Endometrial microvascular endothelial cells (primary cell): Measurements from ENCODE around the gene SKIL. TPM values are rescaled to one million over a fixed set of nuclear protein-coding genes. Genes with fewer than 3 reads are reported as not detected.

Experiments used
- in situ Hi-C: cut with HindIII; loops from 2 replicates; pipeline ENCODE4 v1.10.0; 2017; ENCODE audit warnings: low sequenced_read_pairs, low pct_unique_long_range_greater_than_20kb; ENCODE audit errors: inconsistent ontology term
- total RNA-seq: library from RNA; depleted of rRNA; stranded (reverse); fragments of >200 nt; gene quantifications from one replicate; pipeline ENCODE4 v1.2.3, GENCODE V29; 2015; ENCODE audit errors: inconsistent ontology term

SKIL gene
- total RNA-seq, 1 donor from 2014 or later, result 18.7 TPM

- in situ Hi-C loops, result no loop called here
Measured at GRCh38 chr3:170425491-170426239, 68.2 kb downstream of the SKIL start.

DNA sequence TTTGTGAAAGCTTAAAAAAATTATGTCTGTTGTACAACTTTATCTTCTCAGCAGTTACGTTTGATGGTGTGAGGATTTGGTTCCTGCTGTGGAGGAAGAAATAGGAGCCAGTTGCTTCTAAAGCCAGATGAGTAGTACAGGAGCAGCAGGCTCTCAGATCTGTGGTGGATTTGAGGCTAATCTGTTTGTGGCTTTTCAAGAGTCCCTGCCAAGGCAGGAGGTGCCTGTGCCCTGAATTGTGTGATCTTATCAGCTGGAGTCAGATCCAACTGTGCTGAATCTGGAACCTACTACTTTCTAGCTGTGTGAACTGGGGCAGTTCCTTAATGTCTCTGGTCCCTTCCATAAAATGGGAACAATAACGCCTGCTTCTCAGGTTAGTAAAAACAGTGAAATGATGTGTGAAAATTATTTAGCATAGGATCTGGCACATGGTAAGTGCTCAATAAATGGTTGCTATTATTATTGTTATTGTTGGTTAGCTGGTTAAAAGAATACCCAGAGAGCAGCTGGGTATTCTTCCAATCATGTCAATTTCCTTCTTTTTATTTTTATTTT lies 68.8 kb downstream of the SKIL start:
- in situ Hi-C loops, result no loop called here

GRCh38 chr3:170428095-170428494 lies 70.6 kb downstream of the SKIL start:
- in situ Hi-C loops, result no loop called here

- in situ Hi-C loops, result no loop called here
Measured at GRCh38 chr3:170429050-170429449, 71.5 kb downstream of the SKIL start.

- in situ Hi-C loops, result no loop called here
Measured at GRCh38 chr3:170431054-170431453, 73.5 kb downstream of the SKIL start.

- in situ Hi-C loops, result no loop called here
Measured at GRCh38 chr3:170432416-170432815, 74.9 kb downstream of the SKIL start.

DNA sequence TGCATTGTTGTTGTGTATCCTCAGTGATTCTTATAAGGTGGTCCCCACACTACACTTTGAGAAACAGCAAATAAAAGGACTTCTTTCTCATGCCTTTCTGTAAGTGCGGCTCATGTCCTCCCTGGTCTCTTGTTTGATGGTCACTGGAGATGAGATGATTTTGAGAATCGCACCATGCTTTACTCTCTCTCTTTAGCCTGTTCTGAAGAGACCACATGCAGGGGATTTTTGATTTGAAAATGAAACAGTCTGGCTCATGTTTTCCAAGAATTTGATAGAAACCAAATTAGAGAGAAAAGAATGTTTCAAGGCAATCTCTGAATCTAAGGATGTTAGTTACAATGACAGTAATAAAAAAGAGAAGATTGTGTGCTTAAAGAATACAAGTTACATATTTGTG lies 79.2 kb downstream of the SKIL start:
- in situ Hi-C loops, result no loop called here

DNA sequence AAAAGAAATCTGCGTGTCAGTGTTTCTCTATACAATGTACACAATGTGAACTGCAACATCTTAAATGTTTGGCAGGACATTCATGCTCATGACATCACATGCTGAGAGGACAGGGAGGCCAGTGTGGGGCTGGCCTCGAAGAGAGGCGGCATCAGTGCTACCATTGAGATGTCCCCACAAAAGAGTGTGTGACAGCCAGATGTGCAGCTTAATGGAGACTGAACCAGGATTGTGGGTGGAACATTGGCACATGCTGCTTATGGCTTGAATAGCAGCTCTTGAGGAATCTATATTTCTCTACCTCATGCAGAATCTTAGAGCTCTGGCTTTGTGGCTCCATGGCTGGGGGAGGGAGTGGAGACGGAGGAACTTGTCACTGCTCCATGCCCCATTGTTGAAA lies 79.7 kb downstream of the SKIL start:
- in situ Hi-C loops, result no loop called here

DNA sequence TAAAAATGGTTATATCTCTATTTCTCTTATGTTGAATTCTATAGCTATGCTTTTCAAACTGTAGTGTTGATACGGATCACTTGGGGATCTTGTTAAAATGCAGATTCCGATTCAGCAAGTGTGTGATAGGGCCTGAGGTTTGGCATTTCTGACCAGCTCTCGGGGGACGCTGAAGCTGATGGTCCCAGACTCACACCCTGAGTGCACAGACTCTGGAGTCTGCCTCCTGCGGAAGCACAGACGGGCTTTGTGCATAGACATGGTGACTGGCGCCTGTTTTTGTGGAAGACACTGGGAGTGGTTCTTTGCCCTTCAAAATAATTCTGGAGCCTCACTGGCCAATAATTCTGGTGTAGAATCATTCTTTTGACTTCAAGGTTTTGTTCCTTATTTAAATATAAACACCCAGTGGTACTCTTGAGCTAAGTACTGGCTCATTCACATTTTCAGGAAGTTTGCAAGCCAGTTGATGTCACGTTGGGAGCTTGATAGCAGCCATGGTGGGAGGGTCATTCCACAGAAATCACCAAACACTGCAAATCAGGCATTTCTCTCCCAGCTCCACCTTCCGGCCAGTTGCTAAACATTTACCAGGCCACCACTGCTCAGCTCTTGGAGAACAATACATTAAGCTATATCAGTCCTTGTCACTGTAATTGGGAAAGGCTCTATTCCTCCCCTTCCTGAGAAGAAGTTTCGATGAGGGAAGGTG lies 80.3 kb downstream of the SKIL start:
- in situ Hi-C loops, result no loop called here

DNA sequence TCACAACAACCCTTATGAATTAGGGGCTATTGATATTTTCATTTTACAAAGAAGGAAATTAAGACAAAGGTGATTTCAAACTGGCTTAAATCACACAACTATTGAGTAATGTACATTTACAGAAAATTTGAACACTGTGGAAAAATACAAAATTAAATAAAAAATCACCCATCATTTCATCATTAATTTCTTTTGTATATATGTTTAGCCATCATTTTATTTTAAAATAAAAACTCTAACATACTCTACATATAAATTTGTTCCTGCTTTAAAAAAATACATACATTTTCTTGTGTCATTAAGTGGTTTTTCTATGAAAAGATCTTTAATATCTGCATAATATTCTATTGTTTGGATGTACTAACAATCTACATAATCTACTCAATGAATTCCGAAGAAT lies 81.3 kb downstream of the SKIL start:
- in situ Hi-C loops, result no loop called here

DNA sequence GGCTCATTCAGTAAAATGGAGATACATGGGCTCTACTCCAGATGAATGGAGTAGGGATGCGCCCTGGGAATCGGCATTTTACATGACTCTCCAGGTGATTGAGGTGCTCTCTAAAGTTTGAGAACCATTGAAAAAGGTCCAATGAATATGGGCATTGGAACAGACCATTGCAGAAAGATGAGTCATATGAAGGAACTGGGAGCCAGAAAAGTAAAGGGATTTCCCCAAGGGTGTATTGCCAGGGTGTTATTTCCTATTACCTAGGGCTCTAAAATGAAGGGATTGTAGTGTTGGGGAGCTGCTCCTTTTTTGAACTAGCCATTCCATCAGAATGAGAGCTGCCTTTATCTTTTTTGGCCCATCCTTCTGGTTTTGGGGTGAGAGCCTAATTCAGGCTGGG lies 82.8 kb downstream of the SKIL start:
- in situ Hi-C loops, result no loop called here

- in situ Hi-C loops, result no loop called here
Measured at GRCh38 chr3:170441412-170441811, 83.9 kb downstream of the SKIL start.

- in situ Hi-C loops, result no loop called here
Measured at GRCh38 chr3:170442947-170443346, 85.4 kb downstream of the SKIL start.

DNA sequence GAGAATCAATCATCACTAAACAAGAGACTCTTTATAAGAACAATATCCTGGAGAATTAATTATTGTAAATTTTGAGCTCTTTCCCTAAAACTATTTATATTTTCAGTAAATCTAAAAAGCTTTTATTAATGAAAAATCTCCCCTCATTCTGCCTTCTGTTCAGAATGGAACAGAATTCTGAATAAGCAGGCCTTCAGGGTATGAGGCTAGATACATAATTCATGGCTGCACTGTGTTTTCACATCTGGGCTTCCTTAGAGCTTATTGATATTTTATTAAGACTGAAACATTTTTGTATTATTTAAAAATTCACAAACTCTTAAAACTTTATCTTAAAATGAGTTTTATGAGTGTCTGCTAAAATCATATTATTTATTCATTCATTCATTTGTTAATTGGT lies 85.9 kb downstream of the SKIL start:
- in situ Hi-C loops, result no loop called here

Other genes starting within 250 kb of the SKIL start
- gene PHC3, start 176.0 kb upstream of the SKIL start, total RNA-seq, result 18.9 TPM
- 29.4 TPM for gene PRKCI, start 135.3 kb upstream of the SKIL start, total RNA-seq
- 1,053 TPM for gene CLDN11, start 61.2 kb downstream of the SKIL start, total RNA-seq
- gene SLC7A14, start 228.4 kb downstream of the SKIL start, total RNA-seq, result 0.09 TPM